H1 (cell line): Measurements from ENCODE around the gene OPCML.

ENCODE experiments used
- ATF3 ChIP-seq: IDR thresholded peaks from 2 replicates; pipeline ENCODE4 v1.6.1; 2011; ENCODE audit warnings: low read depth, mild to moderate bottlenecking, low read length; ENCODE audit not compliant: insufficient read depth
- BCL11A ChIP-seq, 2 experiments: IDR thresholded peaks; one replicate each; pipeline ENCODE4 v1.6.1; 2011; ENCODE audit warnings: low read depth in 2 of 2, low read length in 2 of 2, mild to moderate bottlenecking in 2 of 2
- CEBPB ChIP-seq: IDR thresholded peaks from 2 replicates; pipeline ENCODE4 v1.6.1; 2012; ENCODE audit warnings: low read depth, low read length
- CHD2 ChIP-seq: IDR thresholded peaks from 2 replicates; pipeline ENCODE4 v1.6.1; 2012; ENCODE audit warnings: low read length, improper control_type of control experiment
- CTCF ChIP-seq, 3 experiments: IDR thresholded peaks; 1 replicate in 2 of 3; 2 replicates in 1 of 3; pipeline versions ENCODE4 v1.5.1 to v1.6.1; 2011; ENCODE audit warnings: low read length in 3 of 3, mild to moderate bottlenecking in 3 of 3, inconsistent platforms in 2 of 3, low read depth in 1 of 3, moderate library complexity in 1 of 3; ENCODE audit not compliant: insufficient read depth in 1 of 3; ENCODE audit errors: control extremely low read depth in 1 of 3
- EGR1 ChIP-seq: IDR thresholded peaks from 2 replicates; pipeline ENCODE4 v1.6.1; 2011; ENCODE audit warnings: low read depth, low read length, borderline replicate concordance
- JUN ChIP-seq: IDR thresholded peaks from 2 replicates; pipeline ENCODE4 v1.6.1; 2011; ENCODE audit warnings: low read depth, mild to moderate bottlenecking, improper control_type of control experiment, low read length
- MAX ChIP-seq: IDR thresholded peaks from 2 replicates; pipeline ENCODE4 v1.6.1; 2012; ENCODE audit warnings: inconsistent platforms
- POLR2A ChIP-seq, 2 experiments: IDR thresholded peaks; 1 replicate in 1 of 2; 2 replicates in 1 of 2; pipeline ENCODE4 v1.6.1; 2011; ENCODE audit warnings: low read depth in 2 of 2, low read length in 2 of 2, mild to moderate bottlenecking in 2 of 2; ENCODE audit errors: control extremely low read depth in 1 of 2
- POU5F1 ChIP-seq: IDR thresholded peaks from 2 replicates; pipeline ENCODE4 v1.6.1; 2011; ENCODE audit warnings: low read depth, mild to moderate bottlenecking, low read length, moderate library complexity
- YY1 ChIP-seq: IDR thresholded peaks from 2 replicates; pipeline ENCODE4 v1.6.1; 2011; ENCODE audit warnings: low read depth, mild to moderate bottlenecking, low read length
- ZNF274 ChIP-seq: IDR thresholded peaks from 2 replicates; pipeline ENCODE4 v1.7.0; 2012; ENCODE audit warnings: low read length, borderline replicate concordance; ENCODE audit errors: extremely low read depth

GRCh38 chr11:132976115-132976514 is 556.2 kb downstream of the OPCML start:
- no peak for TF ChIP-seq POLR2A (IDR thresholded peaks at IDR 0.05; ENCODE audit: control extremely low read depth in 1 of 2, low read depth in 2 of 2, low read length in 2 of 2)
- TF ChIP-seq CTCF (IDR thresholded peaks at IDR 0.05; ENCODE audit: control extremely low read depth in 1 of 3, insufficient read depth in 1 of 3, low read depth in 1 of 3, low read length in 3 of 3) = no peak
- no peak for TF ChIP-seq YY1
- no peak for TF ChIP-seq ZNF274
- TF ChIP-seq CHD2 = no peak
- no peak for TF ChIP-seq ATF3
- no peak for TF ChIP-seq CEBPB
- no peak for TF ChIP-seq POU5F1
- no peak for TF ChIP-seq JUN
- TF ChIP-seq MAX = no peak
- TF ChIP-seq EGR1 = no peak
- no peak for TF ChIP-seq BCL11A (IDR thresholded peaks at IDR 0.05; ENCODE audit: low read depth in 2 of 2, low read length in 2 of 2)
